Measurements from ENCODE around the gene MTMR8.

Gene MTMR8

GRCh38 chrX:64306712-64307111, 88.5 kb downstream of the MTMR8 start:
- DNase-seq (ENCODE audit: low read depth) = no peak

- DNase-seq (ENCODE audit: low read depth) = no peak
Observed at GRCh38 chrX:64291123-64291522, 104.1 kb downstream of the MTMR8 start.

GRCh38 chrX:64265265-64265664, 130.0 kb downstream of the MTMR8 start:
- DNase-seq (ENCODE audit: low read depth) = no peak

GRCh38 chrX:64230123-64230970, 164.9 kb downstream of the MTMR8 start, which contains the start of gene ASB12:
TSS of gene ASB12 (minus strand) at chrX:64230607. CDS start at chrX:64225650, 4,957 bp downstream.
- DNase-seq (ENCODE audit: low read depth) = no peak

GRCh38 chrX:64229154-64229553, 166.1 kb downstream of the MTMR8 start:
- DNase-seq (ENCODE audit: low read depth) = no peak

All from amniotic epithelial cell (primary cell).